ENCODE data around the gene DDO.

DDO gene

GRCh38 chr6:110342759-110343158, 72.6 kb downstream of the DDO start:
- no peak for DNase-seq (ENCODE audit: low spot score)

Measured in iPS-NIHi11 (cell line).